HG03378 (cell line): ENCODE data around the gene RNASET2.
"Not testable (repeated sequence)": the region's sequence is repeated elsewhere in the genome, so short reads cannot be mapped to it uniquely, and the experiment has no call there.

Experiments used
- ATAC-seq: cut with Tn5 transposase; IDR thresholded peaks from one replicate; pipeline ENCODE4 v1.9.1; 2021; ENCODE audit warnings: mild to moderate bottlenecking, moderate library complexity; ENCODE audit not compliant: unreplicated experiment

Gene RNASET2

DNA sequence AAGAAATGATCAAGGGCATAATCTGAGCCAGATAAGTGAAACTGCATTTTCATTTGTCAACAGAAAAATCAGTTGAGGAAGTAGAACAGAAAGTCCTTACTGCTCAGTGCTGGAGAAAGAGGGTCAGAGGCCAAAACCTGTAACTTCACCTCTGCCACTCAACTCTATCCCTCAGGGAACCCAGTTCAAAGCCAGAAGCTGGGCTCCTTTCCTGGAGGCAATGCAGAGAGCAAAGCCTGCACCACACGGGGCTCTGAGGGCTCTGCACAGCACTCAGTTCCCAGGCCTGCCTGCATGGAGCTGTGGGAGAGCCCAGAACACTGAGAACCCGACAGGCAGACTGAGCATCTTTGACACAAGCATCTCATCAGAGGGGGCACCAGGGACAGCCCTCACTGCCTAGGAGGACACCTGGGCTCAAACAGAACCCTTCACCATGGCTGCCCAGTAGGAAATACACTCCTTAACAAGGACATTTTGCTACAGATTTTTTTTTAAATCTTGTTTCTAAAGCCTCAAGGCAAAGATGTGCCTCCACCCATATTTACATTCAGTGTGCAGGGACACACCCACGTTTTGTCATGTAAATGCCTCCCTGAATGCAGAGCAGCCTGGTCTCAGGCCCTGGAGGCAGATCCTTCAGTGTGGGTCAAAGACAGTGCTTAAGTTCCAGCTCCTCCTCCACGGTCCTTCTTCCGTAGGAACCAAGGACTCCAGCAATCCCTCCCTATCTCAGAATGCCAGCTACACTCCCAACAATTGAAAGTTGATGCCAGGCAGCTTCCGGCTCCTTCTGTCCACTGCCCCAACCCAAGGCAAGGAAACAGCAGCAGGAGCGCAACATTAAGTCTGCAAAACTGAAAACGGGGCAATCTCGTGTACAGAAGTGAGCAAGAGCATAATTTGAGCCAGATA lies 6.6 kb downstream of the RNASET2 start:
- ATAC-seq, result no peak

DNA sequence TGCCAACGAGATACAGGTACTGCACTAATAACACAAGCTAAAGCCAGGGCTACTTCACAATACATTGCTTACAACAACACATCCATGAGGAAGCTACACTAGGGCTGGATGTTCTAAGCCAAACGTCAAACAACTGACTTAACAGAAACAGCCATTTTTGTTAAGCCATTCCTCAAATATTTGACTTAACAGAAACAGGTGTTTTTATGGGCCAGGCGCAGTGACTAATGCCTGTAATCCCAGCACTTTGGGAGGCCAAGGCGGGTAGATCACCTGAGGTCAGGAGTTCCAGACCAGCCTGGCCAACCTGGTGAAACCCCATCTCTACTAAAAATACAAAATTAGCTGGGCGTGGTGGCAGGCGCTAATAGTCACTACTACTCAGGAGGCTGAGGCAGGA lies 7.6 kb downstream of the RNASET2 start:
- not testable (repeated sequence) for ATAC-seq

DNA sequence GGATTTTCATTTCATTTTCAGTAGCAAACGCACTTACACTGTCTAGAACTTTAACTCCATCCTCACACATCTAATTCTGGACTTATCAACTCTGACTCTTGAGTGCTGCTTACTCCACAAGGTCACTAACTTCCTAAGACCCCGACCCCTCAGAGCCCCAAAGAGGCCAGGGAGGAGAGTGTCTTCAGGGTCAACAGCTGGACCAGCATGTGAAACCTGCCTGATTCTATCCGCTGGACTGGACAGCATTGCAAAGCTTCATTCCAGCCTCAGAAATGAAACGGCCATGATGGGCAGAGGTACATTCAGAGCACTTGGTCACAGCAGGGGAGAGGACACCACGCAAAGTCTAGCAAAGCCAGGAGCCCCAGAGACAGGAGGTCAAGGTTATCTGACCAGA lies 9.1 kb downstream of the RNASET2 start:
- no peak for ATAC-seq

DNA sequence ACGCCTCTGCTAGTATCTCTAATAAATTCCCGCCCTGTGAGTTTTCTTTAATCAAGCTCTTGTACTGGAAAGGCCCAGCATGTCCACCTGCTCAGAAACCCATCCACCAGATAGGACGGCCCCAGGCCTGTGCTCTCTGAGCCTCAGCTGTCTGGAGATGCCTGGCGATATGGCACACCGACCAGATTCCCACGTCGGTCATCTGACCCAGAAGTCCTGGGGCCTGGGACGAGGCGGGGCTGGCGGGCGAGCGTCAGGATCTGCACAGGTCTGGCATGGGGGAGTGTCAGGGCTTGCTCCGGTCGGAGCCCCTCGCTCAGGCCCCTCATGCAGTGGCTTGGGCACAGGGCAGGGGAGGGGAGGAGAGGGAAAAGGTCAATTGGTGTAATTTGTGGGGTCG lies 10.2 kb downstream of the RNASET2 start:
- ATAC-seq, result no peak

DNA sequence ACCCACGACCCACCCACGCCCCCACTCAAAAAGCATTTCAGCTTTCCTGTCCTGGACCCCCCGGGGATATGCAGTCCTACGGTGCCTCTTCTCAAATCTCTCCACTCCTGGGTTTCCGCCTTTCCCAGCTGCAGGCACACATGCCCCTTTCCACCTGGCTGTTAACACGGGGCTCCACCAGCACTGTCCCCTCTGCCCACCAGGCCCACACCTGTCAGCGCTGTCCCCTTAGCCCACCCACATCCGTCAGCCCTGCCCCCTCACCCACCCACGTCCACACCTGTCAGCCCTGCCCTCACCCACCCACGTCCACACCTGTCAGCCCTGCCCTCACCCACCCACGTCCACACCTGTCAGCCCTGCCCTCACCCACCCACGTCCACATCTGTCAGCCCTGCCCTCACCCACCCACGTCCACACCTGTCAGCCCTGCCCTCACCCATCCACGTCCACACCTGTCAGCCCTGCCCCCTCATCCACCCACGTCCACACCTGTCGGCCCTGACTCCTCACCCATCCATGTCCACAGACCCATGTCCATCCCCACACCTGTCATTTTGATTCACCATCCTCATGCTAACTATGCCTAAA lies 11.6 kb downstream of the RNASET2 start:
- ATAC-seq, result no peak

DNA sequence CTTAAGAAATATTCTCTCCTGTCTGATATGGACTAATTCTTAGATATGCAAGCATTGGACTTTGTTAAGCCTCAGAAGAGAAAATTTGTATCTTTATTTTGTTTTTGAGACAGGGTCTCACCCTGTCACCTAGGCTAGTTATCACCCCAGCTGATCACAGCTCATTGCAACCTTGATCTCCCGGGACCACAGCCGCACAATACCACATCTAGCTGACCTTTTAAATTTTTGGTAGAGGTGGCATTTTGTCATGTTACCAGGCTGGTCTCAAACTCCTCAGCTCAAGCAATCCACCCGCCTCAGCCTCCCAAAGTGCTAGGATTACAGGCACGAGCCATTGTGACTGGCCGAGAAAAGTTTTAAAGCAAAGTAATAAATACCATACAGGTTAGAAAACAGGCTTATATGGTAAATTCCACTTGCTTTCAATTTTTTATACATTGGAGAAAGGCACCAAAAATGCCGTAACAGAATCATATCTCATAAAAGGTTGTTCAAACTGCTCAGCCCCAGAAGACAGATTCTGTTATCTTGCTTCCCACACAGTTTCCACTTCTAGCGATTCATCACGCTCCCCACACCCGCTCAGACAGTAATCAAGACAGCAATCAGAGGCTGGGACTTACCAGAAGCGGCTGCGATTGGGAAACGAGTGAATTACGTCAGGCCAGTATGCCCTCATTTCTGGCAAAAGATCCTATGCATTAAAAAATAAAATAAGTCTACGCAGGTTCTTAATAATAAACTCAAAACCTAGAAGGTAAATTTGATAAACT lies 13.8 kb downstream of the RNASET2 start:
- no peak for ATAC-seq

DNA sequence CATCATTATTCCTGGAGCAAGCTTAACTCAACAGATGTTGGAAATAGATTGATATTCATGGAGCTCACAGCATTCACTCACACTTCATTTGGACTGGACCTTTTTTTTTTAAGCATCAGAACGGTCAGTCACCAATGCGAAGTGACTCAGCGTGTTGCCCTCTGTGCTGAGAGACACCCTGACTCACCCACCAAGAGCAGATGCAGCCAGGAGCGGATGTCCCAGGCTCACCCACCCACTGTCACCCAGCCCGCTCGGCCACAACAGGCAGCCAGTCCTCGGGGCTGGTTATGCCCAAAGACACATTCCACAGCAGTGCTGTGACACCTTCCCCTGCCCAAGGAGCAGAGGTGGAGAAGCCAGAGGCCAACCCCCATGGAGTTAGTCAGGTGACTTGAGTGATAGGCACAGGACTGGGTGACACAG lies 15.7 kb downstream of the RNASET2 start:
- no peak for ATAC-seq

DNA sequence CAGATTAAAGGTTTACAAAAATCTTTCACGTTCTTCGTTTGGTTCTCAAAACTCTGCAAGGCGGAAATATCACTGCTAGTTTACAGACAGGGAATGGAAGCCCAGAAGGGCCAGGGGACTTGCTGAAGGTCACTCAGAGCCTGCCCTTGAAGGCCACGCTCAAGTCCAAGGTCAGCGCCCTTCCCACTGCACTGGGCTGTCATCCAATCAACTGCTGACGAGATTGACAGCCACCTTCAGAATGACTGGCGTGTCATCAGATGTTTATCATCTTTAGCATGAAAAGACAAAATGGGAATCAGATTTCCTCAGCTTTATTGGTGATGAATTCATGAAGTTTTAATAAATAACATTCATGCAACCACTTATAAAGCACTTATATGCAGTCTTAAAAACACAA lies 16.5 kb downstream of the RNASET2 start:
- ATAC-seq, result no peak

DNA sequence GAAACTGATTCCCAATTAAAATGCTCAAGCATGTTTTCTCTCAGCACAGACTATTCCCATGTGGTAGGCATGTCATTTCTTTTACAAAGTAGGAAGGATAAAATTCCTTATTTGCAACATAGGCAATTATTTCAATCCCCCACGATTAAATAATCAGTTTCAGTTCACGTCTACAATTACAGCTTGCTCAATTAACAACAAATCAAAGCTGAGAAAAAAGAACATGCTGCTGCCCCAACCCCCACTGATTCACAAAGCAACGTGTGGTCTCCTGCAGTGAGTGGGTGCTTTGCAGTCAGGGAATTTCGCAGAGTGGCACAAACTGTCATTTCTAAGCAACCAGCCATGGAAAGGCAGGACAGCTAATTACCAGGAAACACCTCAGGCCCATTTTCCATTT lies 17.0 kb downstream of the RNASET2 start:
- ATAC-seq, result no peak

DNA sequence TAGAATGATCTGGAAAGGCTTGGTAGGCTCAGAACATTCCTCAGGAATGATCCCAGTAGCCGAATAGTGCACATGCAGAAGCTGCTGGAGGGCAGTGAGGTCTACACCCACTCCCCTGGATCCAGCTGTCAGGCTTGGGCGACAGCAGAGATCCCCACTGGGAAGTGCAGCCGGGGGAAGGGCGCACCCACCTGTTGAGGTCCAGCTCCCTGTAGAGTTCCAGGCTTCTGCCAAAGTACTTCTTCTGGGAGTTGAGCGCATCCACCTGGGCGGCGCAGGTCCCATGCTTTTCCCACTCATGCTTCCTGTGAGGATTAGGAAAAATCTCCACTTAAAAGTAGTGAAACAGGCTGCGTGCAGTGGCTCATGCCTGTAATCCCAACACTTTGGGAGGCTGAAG lies 17.6 kb downstream of the RNASET2 start:
- ATAC-seq, result no peak

DNA sequence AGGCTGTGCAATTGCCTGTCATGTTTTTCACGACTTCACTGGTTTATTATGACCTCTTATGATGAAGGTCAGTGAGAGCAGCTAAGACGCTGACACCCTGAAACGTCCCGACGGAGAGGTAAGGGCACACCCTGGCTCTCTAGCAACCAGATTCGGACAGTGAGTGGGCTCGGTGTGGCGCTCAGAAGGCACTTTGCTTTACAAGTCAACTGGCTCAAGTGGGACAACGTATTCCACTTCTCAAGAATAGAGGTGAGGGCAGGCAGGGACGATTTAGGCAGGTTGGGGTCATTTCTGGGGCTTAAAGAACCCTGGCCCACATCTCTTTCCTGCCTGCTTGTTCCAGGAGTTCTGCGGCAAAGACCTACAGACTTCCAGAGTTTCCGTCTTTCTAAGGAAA lies 18.2 kb downstream of the RNASET2 start:
- ATAC-seq, result no peak

DNA sequence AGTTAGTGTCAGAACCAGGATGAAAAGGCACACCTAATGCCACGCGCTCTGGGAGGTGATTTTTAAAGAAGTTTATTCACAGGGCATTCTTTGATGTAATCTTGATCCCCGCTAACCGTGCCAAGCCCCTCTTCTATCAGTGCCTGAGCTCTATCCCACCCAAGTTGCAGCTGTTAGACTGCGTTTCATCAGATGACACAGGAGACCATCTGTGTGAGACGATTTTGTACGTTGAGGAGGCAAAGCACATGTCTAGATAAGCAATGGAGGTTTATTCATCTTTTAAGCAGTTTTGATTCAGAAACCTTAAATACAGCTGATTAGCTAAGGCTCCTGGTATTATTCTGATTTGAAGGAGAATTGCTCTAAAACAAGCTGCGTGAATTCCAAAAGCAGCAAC lies 18.6 kb downstream of the RNASET2 start:
- ATAC-seq, result no peak

DNA sequence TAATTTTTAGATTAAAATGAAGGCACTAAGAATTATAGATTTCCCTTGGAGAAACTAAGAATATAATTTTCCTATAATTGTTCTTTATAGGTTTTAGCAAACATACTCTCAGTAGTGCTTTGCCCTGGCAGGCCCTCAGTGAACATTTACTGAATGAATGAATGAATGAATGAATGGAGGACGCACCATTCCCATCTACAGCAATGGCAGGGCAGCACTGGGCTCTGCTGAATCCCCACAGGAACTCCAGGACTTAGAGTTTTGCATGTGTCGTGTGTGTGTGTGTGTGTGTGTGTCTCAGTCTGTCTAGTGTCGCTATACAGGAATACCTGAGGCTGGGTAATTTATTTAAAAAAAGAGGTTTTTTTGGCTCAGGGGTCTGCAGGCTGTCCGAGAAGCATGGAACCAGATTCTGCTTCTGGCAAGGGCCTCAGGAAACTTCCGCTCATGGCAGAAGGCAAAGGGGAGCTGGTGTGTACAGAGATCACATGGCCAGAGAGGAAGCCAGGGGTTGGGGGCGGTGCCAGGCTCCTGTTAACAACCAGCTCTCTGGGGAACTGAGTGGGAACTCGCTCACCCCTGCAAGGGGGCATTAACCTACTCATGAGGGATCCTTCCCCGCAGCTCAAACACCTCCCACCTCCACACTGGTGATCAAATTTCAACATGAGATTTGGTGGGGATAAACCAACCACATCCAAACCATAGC lies 20.1 kb downstream of the RNASET2 start:
- no peak for ATAC-seq

DNA sequence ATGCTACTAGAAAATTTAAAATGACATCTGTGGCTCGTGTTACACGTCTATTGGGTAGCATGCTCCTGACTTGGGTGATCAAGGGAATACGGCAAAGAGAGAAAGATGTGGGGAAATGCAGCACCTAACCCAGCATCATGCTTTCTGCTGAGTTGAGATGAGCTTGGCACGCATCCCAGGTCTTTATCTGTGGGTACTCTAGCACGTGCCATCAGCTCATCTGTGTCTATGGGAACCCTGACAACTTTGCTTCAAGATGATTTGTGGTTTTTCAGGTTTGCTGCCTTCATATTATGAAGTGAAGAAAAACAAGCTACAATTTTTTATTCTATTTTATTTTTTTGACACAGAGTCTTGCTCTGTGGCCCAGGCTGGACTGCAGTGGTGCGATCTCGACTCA lies 21.0 kb downstream of the RNASET2 start:
- no peak for ATAC-seq

DNA sequence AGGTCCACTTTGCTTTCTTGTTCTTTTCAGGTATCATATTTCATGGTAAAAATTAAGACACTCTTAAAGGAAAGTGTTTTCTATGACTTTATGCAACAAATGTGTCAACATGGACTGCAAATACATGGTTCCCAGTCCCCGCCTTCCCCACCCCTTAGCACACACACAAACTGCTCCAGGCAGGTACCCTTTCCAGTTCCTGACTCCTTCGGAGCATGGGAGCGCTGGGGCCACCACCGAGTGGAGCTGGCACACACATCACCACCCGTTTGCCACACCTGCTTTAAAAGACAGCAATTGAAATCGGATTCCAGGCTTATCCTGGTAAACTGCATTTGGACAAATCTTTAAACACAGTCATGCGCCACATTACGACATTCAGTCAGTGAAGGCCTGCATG lies 22.2 kb downstream of the RNASET2 start:
- ATAC-seq, result no peak

DNA sequence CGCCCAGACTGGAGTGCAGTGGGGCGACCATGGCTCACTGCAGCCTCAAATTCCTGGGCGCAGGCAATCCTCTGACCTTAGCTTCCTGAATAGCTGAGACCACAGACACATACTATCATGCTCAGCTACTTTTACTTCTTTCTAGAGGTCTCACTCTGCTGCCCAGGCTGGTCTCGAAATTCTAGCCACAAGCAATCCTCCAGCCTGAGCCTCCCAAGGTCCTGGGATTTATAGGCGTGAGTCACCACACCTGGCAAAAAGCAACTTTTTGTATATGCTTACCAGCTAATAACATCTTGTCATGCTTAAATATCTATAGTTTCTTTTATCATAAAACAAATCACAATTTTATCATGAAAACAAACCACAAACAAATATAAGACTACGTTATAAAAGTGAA lies 23.0 kb downstream of the RNASET2 start:
- ATAC-seq, result no peak

DNA sequence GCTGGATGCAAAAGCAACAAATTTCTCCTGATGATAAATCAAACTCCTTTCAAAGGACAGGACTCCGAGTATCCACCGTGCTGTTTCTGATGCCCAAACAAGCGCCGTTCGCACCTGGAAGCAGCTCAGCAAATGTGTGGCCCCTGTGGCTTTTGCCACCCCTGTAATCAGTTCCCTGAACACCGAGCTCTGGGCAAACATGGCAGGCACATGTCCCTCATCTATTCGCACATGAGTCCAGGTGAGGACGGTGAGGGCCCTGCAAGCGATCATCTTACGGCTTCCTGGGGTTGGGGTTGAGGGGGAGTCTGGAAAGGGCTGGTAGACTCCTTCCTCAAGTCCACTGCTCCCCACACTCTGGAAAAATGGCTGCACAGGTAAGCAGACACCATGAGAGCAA lies 23.7 kb downstream of the RNASET2 start:
- ATAC-seq, result no peak

DNA sequence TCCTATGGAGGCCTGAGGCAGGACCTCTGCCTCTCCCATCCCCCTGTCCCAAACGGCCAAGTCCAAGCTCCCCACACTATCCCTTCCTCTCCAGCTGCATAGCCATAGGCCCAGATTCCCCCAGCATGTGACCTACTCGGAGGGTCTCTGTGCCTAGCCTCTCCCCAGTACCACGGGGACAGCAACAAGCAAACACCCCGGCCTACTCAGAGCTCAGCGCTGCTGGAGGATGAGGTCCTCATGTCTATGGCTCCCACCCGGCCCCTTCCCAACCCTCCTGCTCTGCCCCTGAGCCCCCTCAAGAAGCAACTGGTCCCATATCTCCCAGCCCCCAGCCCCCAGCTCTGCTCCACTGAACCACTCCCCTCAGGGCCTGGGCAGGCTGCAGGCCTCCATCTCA lies 24.2 kb downstream of the RNASET2 start:
- no peak for ATAC-seq

DNA sequence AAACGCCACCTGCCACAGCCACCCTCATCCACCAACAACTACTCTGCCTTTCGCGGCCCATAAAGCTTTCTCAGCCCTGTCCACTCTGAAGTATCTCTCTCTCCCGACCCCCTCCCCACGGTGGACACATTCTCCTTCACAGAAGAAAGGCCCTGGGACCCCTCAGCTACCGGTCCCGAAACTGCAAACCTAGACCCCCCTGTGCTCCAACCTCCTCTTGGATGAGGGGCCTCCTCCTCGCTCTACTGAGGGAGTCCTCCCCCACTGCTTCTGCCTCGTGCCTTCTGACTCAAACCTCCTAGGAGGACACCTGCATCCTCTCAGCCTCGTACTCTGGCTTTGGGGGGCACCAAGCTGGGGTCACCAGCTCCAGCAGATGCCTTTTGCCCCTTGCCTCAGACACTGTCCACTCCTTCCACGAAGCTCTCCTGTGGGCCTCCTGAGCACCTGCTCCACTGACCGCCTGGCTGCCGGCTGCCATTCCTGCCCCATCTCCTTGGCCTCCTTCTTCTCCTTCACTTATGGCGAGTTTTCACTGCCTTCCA lies 24.9 kb downstream of the RNASET2 start:
- no peak for ATAC-seq

DNA sequence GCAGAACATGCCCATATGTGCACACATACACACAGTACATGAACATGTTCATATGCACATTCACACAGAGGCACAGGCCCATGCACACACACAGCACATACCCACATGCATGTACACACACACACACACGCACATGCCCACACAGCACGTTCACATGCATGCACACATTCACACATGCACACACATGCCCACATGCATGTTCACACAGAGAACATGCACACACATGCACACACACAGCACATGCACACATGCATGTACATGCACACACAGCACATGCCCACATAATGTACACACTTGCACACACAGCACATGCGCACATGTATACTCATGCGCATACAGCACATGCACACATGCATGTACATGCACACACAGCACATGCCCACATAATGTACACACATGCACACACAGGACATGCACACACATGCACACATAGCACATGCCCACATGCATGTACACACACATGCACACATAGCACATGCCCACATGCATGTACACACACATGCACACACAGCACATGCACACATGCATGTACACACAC lies 25.9 kb downstream of the RNASET2 start:
- no peak for ATAC-seq
